NCI-H526 (cell line): ENCODE results near the gene CPSF6.
A peak's percentile ranks its signal among the peaks of the same experiment; 100 is the strongest.
"Not testable (repeated sequence)": the region's sequence is repeated elsewhere in the genome, so short reads cannot be mapped to it uniquely, and the experiment has no call there.

Source experiments
- DNase-seq, 2 experiments: peaks; one replicate each; lab custom pipeline; 2025; lab: John Stamatoyannopoulos, UW

CPSF6 gene, protein sequence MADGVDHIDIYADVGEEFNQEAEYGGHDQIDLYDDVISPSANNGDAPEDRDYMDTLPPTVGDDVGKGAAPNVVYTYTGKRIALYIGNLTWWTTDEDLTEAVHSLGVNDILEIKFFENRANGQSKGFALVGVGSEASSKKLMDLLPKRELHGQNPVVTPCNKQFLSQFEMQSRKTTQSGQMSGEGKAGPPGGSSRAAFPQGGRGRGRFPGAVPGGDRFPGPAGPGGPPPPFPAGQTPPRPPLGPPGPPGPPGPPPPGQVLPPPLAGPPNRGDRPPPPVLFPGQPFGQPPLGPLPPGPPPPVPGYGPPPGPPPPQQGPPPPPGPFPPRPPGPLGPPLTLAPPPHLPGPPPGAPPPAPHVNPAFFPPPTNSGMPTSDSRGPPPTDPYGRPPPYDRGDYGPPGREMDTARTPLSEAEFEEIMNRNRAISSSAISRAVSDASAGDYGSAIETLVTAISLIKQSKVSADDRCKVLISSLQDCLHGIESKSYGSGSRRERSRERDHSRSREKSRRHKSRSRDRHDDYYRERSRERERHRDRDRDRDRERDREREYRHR

DNA sequence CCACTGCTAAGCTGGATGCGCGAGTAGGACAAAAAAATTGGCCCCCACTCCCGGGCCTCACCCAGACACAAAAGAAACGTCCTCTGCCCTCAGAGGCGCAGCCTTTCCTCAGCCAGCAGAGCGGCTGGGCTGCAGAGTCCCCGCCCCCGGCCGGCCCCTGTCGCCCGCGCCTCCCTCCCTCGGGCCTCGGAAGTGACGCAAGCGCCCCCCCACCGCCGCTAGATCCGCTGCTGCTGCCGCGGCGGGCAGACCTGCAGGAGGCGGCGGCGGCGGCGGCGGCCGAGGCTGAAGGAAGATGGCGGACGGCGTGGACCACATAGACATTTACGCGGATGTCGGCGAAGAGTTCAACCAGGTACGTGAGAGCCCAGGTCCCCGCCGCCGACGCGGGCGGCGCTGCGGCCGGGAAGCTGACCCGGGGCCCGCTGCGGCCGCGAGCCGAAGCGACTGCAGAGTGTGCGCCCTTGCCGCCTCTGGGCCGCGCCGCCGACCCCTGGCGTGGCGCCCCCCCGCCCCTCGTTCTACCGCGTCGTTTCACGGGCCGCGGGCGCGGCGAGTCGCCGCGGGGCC, at the start of gene CPSF6:
CPSF6 (plus strand) TSS at position 218 of the 570 bp plus-strand sequence; CDS start at position 296, 78 bp downstream.
- peak; percentile 81 to 98 for DNase-seq

DNA sequence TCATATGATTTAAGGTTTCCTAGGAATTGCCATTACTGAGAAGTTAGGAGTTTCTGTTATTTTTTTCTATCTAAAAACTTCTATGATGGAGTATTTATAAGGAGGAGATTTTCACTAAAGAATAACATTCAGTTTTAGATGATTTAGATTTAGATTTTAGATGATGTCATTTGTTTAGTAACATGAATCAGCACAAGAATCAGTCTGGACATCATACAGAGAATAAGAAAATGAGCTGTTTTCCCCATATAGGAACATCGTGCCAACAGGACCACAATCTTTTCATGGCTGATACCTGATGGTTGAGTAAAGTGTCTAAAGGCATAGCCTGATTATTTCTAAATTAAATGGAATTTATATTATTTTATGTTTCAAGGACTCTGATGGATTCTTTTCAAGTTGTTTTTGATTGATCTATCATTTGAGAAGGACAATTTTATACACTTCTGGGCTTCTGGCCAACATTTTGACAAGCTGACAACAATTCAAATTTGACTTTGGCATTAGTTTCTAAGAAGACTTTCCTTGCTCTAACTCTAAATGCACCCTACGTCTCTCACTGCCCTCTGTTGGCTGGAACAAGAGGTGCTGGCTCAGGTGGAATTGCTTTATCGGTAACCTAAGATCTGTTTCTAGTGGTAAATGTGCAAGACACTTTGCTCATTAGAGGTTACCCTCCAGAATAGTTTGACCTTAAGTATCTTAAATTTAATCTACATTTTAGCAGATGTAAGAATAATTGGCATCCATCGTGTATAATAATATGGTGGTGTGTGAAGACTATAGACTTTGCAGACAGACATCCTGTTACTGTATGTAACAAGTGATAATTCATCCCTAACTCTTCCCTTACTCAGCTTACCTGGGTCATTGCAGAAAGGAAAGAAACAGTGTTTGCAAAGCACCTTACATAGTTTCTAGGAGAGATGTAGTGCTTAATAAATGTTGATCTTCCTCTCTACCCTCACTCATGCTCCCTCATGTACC, 42.8 kb upstream of the CPSF6 start:
- no peak for DNase-seq

DNA sequence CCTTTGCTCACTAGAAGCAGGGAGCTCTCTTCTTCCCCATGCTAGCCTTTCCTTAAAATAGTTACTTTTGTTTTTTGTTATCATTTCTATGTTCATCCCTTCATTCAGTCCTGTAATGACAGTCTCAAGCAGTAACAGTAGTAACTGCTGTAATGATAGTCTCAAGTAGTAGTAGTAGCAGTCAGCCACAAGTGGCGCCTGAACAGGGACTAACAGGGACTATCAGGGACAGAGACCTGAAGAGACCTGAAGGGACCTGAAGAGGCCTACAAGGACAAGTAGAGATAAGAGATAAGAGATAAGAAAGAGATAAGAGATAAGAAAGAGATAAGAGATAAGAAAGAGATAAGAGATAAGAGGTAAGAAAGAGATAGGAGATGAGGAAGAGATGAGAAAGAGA, 39.4 kb upstream of the CPSF6 start:
- not testable (repeated sequence) for DNase-seq

DNA sequence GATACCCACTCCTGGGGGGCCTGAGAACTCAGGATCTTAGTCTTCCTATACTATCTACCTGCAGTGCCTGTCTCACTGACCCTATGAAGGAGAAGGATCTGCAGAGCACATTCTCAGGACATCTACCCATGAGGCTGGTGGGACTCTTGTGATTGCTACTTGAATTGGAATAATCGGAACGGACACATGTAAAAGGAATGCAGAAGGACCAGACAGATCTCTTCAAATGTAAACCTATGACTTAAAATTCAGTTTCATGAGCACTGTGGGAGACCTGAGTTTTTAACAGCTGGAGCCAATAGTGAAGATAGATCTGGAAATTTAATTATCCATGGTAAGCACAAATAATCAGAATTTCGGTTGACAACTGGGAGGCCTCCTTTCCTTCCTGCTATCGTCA, 35.2 kb upstream of the CPSF6 start:
- DNase-seq, result no peak

DNA sequence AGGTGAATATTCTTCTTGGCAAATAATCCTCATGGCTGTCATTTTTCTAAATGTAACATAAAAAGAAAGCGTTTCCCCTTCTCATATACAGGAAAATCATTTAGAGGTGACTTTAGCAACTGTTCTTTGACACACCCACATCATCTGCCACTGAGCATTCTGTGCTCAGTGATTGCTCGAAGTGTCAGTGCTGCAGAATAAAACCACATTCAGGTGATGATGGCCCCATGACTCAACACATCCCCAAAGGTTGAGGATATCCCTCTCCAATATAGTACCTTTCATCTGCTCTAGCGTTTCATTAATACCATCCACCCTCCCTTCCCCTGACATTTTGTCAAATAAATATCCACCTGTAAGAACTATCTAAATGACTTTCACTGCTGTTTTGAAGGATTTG, 28.7 kb upstream of the CPSF6 start:
- DNase-seq, result no peak

DNA sequence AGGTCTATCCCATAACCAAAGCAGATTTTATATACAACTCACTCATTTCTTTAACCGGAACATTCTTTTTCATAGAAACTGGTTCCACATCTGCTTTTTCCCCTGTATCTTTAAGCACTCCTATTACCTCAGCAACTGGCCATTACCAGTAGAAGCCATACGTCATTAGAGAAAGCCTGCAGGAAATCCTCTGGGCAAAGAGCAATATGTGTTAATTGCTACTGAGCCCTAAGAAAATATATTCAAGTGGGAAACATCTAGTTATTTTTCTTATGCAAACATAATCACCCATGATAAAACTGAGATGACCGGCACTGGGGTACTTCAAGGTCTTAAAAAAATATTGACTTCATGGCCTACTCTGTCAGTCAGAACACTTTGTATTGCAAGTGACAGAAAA, 28.2 kb upstream of the CPSF6 start:
- DNase-seq, result peak in 1 of 2 experiments; percentile 5

DNA sequence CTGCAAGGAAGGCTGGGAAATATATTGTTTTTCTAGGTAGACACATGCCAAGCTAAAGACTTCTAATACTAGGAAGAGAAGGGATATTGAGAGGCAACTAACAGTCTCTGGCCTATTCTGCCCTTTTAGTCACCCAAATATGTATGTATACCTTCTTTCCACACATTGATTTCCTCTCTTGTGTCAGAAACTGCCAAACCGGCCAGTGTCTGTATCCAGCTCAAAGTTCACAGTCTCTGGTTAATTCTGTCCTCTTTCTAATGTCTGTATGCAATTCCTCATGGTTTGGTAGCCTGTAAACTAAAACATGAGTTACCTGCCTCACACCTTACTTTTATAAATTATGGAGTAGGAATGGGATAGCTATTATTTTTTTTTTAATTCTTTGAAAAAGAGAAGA, 25.2 kb upstream of the CPSF6 start:
- no peak for DNase-seq

DNA sequence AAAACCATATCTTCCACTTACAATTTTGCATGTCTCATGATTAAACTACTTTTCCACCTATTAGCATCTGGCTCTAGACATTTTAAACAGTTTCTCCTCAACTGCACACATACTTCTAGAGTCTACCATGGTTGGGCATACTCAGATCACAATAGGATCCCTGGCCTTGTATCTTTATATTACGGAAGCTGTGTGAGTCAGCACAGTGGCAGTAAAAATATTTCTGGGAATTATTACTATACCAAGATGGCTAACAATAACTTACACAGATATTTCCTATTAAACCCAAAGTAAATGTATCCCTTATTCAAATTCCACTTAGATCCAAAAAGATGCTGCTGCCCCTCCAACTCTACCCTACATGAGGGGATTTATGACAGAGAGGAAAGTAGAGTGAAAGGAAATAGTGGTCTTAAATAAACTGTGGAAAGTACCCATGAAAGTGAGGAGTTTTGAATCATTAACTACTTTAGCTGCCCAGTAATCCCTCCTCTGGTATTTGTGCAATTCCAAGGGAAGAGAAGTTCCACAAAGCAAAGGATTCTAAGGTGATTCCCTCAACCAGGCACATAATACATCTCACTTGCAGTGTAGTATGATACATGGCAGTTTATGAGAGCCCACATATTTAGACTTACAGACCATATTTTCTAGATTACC, 14.0 kb upstream of the CPSF6 start:
- no peak for DNase-seq

DNA sequence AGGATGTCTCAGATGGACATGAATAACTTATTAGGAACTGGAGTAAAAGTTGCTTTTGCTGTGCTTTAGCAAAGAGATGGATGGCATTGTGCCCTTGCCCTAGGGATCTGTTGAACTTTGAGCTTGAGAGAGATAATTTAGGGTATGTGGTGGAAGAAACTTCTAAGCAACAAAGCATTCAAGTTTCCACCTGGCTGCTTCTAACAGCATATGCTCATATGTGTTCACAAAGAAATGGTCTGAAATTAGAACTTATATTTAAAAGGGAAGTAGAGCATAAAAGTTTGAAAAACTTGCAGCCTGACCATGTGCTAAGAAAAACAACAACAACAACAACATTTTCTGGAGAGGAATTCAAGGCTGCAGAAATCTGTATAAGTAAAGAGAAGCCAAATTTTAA, 7.9 kb upstream of the CPSF6 start:
- no peak for DNase-seq

DNA sequence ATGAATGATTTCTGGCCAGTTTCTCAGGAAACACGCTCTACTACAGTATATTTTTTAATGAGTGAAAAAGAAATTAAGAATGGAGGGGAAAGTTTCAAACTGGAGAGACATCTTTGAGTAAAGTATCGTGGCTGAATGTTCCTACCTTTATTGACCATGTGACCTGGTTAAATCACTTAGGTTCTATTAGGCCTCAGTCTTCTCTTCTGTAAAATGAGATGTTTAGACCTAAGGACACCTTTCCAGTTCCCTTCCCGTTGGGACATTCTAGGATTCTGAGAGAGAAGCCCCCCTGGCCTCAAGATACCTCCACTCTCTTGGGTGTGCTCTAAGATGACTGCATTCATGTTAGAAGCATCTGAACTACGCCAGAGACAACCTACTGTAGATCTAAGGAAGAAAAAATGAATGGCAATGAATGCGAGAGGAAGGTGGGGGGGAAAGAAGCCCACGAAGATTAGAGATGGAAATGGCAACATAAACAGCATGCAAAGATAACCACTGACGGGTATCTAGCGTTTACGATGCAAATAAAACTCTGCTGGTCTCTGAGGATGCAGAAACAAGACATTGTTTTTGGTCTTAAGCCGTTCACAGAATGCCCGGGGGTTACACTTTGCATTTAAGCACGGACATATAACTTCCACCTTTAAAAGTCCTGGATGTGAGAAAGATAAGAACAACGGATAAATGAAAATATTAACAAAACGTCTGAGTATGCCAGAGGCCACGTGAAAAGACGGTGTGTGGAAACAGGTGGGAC, 599 bp upstream of the CPSF6 start:
- DNase-seq, result peak; percentile 62 to 75

DNA sequence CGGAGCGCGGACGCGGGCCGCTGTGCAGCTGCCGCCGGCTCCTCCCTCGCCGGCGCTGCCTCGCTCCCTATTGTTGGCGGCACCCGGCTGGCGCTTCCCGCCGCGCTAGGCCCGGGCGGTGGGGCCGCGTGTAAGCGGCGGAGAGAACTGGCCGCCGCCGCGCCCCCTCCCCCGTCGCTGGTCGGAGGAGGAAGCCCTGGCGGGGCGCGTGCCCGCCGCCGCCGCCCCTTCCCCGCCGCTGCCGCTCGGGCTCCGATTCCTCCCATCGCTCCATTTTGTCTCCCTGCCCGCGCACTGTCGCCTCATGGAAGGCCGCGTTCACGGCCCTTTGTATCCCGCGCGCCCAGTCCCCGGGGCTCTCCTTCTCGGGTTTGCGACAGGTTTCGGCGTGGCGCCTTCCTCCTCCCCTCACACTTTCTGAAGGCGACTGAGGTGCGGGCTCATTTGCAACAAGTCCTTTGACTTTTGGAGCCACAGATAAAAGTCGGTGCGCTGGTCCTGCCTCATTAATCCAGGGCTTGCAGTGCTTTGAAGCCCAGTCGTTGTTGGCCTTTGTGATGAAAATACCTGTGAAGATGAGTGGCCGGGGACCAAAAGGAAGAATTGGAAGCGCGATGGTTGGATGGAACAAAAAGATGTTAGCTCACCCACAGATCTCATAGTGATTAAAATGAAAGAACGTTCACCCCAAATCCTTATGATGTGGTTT, 707 bp downstream of the CPSF6 start:
- peak in 1 of 2 experiments; percentile 69 for DNase-seq

DNA sequence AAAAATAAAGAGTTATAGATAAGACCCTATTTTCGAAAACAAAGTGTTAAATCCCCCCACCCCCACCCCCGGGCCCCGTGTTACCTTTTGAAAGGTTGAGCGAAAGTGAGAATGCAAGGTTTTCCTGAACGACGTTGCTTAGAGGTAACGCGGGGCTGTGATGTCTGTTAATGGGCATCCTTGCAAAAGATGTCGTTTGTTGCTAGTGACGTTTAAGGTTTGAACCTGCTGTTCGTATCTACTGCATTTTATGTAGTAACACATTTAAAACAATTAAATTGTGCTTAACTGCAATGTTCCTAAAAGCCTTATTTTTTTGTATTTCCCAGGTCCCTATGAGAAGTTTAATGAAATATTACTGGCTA, 1.2 kb downstream of the CPSF6 start:
- DNase-seq, result peak; percentile 10 to 40

DNA sequence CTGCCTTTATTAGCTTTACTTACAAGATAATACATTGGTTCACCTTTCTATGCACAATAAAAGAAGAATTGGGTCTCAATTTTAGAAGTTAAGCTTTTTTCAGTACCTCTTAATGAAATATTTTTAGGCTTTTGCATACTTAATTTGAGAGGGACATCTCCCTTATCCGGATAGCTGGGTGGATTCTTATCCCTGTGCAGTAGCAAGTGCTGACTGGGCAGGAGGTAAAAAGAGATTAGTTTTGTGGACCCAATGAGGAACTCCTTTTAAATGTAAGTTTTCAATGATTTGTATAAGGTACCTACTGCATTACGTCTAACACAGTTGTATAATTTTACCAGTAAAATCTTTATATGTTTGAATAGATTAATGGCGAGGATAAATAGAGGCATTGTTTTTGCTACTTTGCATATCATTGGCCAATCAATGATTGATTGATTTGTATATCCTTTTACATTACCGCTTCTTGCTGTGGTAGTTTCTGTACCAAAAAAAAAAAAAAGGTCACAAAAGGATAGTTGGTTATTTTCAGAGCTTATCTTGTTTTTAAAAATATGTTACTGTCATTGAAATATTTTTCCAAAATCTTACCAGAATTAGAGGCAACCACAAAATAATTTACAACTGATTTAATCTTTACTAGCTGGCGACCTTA, 2.2 kb downstream of the CPSF6 start:
- peak in 1 of 2 experiments; percentile 41 for DNase-seq

DNA sequence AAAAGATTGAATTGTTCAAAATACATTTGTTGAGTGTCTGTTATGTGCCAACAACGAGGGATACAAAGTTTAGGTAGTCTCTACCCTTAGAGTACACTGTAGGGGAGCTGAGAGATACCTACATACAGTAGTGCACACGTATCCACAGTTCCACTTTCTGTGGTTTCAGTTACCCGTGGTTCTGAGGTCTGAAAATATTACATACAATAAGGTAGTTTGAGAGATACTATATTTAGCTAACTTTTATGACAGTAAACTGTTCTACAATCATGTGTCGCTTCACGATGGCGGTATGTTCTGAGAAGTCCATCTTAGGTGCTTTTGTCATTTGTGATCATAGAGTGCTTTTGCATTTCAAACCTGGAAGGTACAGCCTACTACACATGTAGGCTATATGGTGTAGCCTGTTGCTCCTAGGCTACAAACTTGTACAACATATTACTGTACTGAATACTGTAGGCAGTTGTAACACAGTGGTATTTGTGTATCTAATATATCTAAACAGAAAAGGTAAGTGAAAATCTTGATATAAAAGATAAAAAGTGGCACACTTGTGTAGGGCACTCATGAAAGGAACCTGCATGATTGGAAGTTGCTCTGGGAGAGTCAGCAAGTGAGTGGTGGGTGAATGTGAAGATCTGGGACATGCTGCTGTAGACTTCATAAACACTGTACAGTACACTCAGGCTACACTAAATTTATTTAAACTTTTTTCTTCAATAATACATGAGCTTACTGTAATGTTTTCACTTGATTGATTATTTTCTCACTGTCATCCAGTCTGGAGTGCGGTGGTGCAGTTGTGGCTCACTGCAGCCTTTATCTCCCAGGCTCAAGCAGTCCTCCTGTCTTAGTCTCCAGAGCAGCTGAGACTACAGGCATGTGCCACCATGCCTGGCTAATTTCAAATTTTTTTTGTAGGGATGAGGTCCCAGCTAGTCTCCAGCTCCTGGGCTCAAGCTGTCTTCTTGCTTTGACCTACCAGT, 4.0 kb downstream of the CPSF6 start:
- no peak for DNase-seq

DNA sequence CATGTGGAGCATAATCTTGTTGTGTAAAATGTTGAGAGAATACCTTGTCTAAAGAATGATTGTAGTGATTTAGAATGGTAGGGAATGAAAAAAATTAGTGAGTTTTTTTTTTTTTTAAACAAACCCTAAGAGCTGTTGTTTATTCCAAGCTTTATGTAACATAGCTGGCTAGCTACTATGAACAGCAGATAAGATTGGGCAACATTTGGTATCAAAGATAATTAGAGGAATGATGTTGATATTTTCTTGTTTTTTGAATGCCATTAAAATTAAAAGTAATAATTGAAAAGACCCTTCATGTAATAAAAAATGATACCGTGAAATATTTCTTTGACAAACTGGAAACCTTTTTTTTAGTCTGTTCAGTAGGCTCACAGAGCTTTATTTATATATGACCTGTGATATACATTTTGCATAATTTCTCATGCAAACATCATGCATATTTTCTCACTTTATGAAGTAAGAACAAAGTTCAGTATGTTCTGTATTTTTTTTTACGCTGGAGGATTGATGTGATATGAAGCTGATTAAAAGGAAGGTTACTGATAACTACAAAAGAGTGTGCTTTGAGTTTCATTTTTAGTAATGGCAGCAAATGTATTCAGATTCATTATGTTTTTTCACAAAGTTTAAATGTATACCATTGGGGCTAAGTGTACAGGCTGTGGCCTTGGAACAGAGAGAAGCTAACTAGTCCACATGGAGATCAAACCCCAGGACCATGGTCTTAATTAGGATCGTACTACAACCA, 8.1 kb downstream of the CPSF6 start:
- DNase-seq, result peak in 1 of 2 experiments; percentile 40

DNA sequence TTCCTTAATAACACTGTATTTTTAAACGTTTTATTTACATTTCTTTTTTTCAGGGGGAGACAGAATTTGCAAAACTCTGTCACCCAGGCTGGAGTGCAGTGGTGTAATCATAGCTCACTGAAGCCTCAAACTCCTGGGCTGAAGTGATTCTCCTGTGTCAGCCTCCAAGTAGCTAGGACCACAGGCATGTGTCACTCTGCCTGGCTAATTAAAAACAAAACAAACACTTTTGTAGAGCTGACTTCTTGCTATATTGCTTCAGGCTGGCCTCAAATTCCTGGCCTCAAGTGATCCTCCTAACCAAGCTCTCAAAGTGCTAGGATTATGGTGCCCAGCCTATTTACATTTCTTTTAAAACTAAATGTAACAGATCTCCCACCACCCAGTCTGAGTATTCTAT, 12.7 kb downstream of the CPSF6 start:
- DNase-seq, result no peak

DNA sequence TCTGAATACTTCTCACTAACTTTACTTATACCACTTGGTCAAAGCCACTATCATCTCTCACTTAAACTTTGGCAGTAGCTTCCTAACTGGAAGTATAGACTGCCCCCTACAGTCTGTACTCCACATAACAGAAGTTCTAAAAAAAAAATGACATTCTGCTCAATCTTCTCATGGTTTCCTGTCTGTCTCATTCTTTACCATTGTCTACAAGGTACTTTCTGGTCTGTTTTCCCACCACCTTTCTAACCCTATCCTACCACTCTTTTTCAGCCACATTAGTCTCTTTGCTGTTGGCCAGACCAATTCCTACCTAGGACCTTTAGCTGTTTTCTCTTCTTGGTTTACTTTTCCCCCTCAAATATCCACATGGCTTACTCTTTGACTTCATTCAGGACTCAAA, 14.7 kb downstream of the CPSF6 start:
- peak; percentile 32 to 67 for DNase-seq

DNA sequence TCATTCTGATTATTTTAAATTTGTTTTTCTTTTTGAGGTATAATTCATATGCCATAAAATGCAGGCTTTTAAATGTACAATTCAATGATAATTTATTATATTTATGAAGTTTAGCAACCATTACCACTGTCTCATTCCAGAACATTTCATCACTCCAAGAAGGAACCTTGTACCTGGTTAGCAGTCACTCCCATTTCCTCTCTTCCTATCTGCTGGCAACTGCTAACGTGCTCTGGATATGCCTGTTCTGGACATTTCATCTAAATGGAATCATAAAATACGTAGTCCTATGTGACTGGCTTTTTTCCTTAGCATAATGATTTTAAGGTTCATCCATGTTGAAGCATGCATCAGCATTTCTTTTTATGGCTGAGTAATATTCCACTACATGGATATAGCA, 15.5 kb downstream of the CPSF6 start:
- no peak for DNase-seq
